HG03469 (cell line): ENCODE data around the gene DR1.
"Not testable (repeated sequence)": the region's sequence is repeated elsewhere in the genome, so short reads cannot be mapped to it uniquely, and the experiment has no call there.

Source experiments
- ATAC-seq: cut with Tn5 transposase; IDR thresholded peaks from one replicate; pipeline ENCODE4 v1.9.1; 2021; ENCODE audit warnings: mild to moderate bottlenecking, moderate library complexity, moderate number of reproducible peaks; ENCODE audit not compliant: unreplicated experiment

The DR1 gene

DNA sequence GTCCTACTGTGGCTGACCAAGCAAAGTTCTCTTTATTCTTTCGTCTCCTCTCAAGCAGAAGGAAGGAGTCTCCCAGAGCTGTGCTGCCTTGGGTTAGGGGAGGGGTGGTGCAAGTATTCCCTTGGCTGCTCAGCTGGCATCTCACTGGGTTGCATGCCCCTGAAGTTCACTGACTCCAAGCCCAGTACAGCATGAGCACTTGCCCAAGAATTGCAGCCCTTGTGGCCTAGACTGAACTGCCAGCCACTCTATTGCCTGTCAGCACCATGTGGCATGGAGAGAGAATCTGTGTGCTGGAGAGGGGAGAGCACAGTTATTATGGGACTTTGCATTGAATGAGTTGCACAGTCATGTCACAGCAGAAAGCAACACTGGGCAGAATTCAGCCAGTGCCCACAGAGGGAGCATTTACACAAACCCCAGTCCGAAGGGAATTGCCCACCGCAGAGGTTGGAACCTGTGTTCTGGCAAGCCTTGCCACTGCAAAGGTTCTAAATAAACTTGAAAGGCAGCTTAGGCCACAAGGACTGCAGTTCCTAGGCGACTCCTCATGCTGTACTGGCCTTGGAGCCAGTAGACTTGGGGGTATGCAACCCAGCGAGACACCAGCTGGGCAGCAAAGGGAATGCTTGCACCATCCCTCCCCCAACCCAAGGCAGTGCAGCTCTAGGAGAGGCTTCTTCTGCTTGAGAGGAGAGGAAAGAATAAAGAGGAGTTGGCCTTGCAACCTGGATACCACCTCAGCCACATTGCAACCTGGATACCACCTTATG lies 28.8 kb downstream of the DR1 start:
- no peak for ATAC-seq

DNA sequence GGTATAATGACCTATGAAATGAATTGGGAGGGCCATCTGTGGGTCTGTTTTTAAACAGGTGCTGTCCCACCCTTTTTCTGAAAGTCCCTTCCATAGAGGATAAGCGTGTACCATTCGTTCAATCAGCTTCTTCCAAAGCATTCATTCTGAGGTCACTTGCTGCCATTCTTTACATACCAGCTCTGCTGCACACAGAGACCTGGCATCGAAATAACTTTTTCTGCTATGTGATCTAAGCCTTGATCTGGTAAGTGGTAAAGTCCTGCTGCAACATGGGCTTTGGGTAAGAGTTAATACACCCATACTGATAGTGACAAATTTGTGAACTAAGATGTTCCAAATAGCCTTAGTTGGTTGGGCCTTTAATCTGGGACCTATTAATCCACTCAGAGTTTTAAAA lies 38.9 kb downstream of the DR1 start:
- ATAC-seq: no peak

DNA sequence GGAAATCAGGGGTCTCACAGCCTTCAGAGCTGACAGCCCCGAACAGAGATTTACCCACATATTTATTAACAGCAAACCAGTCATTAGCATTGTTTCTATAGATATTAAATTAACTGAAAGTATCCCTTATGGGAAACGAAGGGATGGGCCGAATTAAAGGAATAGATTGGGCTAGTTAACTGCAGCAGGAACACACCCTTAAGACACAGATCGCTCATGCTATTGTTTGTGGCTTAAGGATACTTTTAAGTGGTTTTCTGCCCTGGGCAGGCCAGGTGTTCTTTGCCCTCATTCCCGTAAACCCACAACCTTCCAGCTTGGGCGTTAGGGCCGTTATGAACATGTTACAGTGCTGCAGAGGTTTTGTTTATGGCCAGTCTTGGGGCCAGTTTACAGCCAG lies 40.6 kb downstream of the DR1 start:
- not testable (repeated sequence) for ATAC-seq

DNA sequence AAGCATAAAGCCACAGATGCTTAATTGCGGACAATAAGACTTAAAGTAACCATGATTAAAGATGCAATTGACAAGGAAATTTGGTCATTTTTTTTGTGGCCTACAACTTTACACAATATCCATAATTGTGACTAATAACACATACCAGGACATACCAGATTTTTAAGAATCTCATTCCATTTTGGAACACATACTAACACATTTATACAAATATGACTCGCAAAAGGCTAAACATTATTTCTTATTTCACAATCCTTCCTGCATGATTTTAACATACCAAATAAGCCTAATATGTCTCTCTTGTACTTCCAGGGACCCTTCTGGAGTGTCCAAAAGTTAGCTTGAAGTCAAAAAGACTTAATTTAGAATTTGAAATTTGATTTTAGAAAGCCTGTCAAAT lies 48.8 kb downstream of the DR1 start:
- ATAC-seq: no peak

DNA sequence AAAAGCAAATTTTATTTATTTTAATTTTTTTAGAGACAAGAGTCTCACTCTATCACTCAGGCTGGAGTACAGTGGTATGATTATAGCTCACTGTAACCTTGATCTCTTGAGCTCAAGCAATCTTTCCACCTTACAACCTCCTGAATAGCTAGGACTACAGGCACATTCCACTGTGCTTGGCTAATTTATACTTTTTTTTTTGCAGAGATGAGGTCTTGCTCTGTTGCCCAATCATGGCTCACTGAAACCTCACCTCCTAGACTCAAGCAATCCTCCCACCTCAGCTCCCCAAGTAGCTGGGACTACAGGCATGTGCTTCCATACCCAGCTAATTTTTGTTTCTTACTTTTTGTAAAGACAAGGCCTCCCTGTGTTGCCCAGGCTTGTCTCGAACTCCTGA lies 49.5 kb downstream of the DR1 start:
- ATAC-seq: no peak

DNA sequence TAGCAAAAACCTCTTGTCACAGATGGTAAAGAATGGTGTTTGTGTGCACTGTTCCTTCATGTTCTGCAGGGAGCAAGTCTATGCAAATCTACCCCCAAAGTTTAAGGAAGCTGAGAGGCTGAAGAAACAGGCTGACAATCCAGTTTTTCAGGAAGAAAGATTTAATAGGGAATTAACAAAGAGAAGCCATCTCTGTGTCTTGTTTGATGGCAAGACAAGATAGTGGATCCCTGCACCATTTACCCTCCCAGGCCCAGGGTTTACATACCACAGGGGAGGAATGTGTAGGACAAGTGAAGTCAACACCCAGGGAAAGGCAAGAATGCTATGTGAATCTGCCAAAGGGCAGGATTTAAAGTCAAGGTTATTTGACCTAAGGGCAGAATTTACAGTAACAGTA lies 54.1 kb downstream of the DR1 start:
- no peak for ATAC-seq

GRCh38 chr1:93408203-93408602 lies 62.5 kb downstream of the DR1 start:
- ATAC-seq: no peak

GRCh38 chr1:93411000-93411399 lies 65.3 kb downstream of the DR1 start:
- no peak for ATAC-seq

- ATAC-seq: no peak
These were observed 69.0 kb downstream of the DR1 start for GRCh38 chr1:93414749-93415148.

- ATAC-seq: no peak
These were observed 69.6 kb downstream of the DR1 start for GRCh38 chr1:93415296-93415695.

- ATAC-seq: no peak
These were observed 70.5 kb downstream of the DR1 start for GRCh38 chr1:93416183-93416582.
